ENCODE measurements around the gene CEP112. TPM values are rescaled to one million over a fixed set of nuclear protein-coding genes. Genes with fewer than 3 reads are reported as not detected.

Gene CEP112
- total and polyA plus RNA-seq, 9 of the 15 experiments (the other 6 are each of a cell fraction or from before 2014, with no cell fraction given) = 0.84 TPM; not detected in 8

DNA sequence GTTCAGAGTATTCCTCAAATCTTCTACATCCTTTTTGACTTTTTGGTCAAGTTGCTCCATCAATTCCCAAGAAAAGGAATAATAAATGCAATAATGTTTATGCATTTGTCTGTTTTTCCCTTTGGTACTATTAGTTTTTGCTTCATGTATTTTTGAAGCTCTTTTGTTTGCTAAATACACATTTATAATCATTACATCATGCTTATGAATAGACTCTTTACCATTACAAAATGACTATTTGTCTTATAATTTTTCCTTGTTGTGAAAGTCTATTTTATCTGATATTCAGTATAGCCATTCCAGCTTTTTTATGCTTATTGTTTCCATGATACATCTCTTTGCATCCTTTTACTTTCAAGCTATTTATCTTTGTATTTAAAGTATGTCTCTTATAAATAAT lies 41.2 kb downstream of the CEP112 start:
- ChIA-PET CTCF (ENCODE audit: low intra/inter-chr PET ratio) (no interaction called here), POLR2A (interaction anchor here (0.6 to 1.0 kb wide), 3 partner anchors 15 to 274 kb away, joined by 3 read pairs; no protein-coding TSS in a partner anchor)
- no peak for ATAC-seq
- Histone ChIP-seq H3K4me1 (replicated peaks in 1 of 2; ENCODE audit: control insufficient read depth in 2 of 2, insufficient read depth in 2 of 2, low read length in 2 of 2) (no peaks in the 10 kb centered on the region), H4K20me1 (replicated peaks; ENCODE audit: control insufficient read depth, insufficient read depth, low read length) (no peaks in the 10 kb centered on the region), H3K27ac (ENCODE audit: extremely low read depth, low read depth, low read length) (no peak overlapping the region), H3K4me3 (no peak overlapping the region), H3K9me1 (ENCODE audit: control insufficient read depth, insufficient read depth, low read length) (no peaks in the 10 kb centered on the region), H3K9me3 (replicated peaks; ENCODE audit: control insufficient read depth, insufficient read depth, low read depth, low read length) (no peaks in the 10 kb centered on the region), H3K9ac (ENCODE audit: insufficient read depth in 1 of 2, low read depth in 2 of 2, low read length in 2 of 2) (no peak overlapping the region), H3K36me3 (ENCODE audit: control insufficient read depth, insufficient read depth, low read length) (no peaks in the 10 kb centered on the region), H3K79me2 (ENCODE audit: control insufficient read depth, insufficient read depth, low read length) (no peaks in the 10 kb centered on the region), H2AFZ (ENCODE audit: low read depth, low read length) (no peak overlapping the region), H3K27me3 (ENCODE audit: control insufficient read depth in 2 of 2, insufficient read depth in 2 of 2, low read length in 2 of 2) (no peaks in the 10 kb centered on the region), H3K4me2 (ENCODE audit: insufficient read depth, low read length) (no peak overlapping the region)
- no peak for FAIRE-seq
- no peak for DNase-seq (ENCODE audit: extremely low read depth in 1 of 4, low spot score in 3 of 4)
- no TSS peak for BruUV-seq (replicated peaks)
- in situ Hi-C loops (cut with MboI) = no loop called here
- intact Hi-C loops (cut with micrococcal nuclease) = no loop called here
- TF ChIP-seq, protein P1, sequence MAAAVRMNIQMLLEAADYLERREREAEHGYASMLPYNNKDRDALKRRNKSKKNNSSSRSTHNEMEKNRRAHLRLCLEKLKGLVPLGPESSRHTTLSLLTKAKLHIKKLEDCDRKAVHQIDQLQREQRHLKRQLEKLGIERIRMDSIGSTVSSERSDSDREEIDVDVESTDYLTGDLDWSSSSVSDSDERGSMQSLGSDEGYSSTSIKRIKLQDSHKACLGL (CRISPR knock-in tag; IDR thresholded peaks at IDR 0.05; ENCODE audit: borderline replicate concordance, poor library complexity, severe bottlenecking) = no peak
- TF ChIP-seq, protein P2, sequence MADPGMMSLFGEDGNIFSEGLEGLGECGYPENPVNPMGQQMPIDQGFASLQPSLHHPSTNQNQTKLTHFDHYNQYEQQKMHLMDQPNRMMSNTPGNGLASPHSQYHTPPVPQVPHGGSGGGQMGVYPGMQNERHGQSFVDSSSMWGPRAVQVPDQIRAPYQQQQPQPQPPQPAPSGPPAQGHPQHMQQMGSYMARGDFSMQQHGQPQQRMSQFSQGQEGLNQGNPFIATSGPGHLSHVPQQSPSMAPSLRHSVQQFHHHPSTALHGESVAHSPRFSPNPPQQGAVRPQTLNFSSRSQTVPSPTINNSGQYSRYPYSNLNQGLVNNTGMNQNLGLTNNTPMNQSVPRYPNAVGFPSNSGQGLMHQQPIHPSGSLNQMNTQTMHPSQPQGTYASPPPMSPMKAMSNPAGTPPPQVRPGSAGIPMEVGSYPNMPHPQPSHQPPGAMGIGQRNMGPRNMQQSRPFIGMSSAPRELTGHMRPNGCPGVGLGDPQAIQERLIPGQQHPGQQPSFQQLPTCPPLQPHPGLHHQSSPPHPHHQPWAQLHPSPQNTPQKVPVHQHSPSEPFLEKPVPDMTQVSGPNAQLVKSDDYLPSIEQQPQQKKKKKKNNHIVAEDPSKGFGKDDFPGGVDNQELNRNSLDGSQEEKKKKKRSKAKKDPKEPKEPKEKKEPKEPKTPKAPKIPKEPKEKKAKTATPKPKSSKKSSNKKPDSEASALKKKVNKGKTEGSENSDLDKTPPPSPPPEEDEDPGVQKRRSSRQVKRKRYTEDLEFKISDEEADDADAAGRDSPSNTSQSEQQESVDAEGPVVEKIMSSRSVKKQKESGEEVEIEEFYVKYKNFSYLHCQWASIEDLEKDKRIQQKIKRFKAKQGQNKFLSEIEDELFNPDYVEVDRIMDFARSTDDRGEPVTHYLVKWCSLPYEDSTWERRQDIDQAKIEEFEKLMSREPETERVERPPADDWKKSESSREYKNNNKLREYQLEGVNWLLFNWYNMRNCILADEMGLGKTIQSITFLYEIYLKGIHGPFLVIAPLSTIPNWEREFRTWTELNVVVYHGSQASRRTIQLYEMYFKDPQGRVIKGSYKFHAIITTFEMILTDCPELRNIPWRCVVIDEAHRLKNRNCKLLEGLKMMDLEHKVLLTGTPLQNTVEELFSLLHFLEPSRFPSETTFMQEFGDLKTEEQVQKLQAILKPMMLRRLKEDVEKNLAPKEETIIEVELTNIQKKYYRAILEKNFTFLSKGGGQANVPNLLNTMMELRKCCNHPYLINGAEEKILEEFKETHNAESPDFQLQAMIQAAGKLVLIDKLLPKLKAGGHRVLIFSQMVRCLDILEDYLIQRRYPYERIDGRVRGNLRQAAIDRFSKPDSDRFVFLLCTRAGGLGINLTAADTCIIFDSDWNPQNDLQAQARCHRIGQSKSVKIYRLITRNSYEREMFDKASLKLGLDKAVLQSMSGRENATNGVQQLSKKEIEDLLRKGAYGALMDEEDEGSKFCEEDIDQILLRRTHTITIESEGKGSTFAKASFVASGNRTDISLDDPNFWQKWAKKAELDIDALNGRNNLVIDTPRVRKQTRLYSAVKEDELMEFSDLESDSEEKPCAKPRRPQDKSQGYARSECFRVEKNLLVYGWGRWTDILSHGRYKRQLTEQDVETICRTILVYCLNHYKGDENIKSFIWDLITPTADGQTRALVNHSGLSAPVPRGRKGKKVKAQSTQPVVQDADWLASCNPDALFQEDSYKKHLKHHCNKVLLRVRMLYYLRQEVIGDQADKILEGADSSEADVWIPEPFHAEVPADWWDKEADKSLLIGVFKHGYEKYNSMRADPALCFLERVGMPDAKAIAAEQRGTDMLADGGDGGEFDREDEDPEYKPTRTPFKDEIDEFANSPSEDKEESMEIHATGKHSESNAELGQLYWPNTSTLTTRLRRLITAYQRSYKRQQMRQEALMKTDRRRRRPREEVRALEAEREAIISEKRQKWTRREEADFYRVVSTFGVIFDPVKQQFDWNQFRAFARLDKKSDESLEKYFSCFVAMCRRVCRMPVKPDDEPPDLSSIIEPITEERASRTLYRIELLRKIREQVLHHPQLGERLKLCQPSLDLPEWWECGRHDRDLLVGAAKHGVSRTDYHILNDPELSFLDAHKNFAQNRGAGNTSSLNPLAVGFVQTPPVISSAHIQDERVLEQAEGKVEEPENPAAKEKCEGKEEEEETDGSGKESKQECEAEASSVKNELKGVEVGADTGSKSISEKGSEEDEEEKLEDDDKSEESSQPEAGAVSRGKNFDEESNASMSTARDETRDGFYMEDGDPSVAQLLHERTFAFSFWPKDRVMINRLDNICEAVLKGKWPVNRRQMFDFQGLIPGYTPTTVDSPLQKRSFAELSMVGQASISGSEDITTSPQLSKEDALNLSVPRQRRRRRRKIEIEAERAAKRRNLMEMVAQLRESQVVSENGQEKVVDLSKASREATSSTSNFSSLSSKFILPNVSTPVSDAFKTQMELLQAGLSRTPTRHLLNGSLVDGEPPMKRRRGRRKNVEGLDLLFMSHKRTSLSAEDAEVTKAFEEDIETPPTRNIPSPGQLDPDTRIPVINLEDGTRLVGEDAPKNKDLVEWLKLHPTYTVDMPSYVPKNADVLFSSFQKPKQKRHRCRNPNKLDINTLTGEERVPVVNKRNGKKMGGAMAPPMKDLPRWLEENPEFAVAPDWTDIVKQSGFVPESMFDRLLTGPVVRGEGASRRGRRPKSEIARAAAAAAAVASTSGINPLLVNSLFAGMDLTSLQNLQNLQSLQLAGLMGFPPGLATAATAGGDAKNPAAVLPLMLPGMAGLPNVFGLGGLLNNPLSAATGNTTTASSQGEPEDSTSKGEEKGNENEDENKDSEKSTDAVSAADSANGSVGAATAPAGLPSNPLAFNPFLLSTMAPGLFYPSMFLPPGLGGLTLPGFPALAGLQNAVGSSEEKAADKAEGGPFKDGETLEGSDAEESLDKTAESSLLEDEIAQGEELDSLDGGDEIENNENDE (IDR thresholded peaks at IDR 0.05; ENCODE audit: low read depth, low read length) = no peak
- TF ChIP-seq SP2 (IDR thresholded peaks at IDR 0.05; ENCODE audit: extremely low read depth, low read depth, low read length, poor library complexity, severe bottlenecking) = no peak
- no peak for TF ChIP-seq PHF20 (IDR thresholded peaks at IDR 0.05; ENCODE audit: partially characterized antibody)
- no peak for TF ChIP-seq RUNX1 (IDR thresholded peaks at IDR 0.05; ENCODE audit: low read depth)
- no peak for TF ChIP-seq ERF (CRISPR knock-in tag; IDR thresholded peaks at IDR 0.05)
- TF ChIP-seq CHD2 (IDR thresholded peaks at IDR 0.05; ENCODE audit: low read depth, low read length) = no peak
- TF ChIP-seq SMAD1 (IDR thresholded peaks at IDR 0.05; ENCODE audit: low read depth, low read length, partially characterized antibody) = no peak
- TF ChIP-seq, protein P3, sequence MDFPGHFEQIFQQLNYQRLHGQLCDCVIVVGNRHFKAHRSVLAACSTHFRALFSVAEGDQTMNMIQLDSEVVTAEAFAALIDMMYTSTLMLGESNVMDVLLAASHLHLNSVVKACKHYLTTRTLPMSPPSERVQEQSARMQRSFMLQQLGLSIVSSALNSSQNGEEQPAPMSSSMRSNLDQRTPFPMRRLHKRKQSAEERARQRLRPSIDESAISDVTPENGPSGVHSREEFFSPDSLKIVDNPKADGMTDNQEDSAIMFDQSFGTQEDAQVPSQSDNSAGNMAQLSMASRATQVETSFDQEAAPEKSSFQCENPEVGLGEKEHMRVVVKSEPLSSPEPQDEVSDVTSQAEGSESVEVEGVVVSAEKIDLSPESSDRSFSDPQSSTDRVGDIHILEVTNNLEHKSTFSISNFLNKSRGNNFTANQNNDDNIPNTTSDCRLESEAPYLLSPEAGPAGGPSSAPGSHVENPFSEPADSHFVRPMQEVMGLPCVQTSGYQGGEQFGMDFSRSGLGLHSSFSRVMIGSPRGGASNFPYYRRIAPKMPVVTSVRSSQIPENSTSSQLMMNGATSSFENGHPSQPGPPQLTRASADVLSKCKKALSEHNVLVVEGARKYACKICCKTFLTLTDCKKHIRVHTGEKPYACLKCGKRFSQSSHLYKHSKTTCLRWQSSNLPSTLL (IDR thresholded peaks at IDR 0.05) = no peak
- no peak for TF ChIP-seq ZNF316 (IDR thresholded peaks at IDR 0.05)
